AG04449 (cell line): ENCODE results near the gene CCDC170.

Experiments
- CTCF ChIA-PET: fragments of 350-600 bp; formaldehyde crosslinking; extraction: SDS; loops from one replicate; lab custom pipeline; 2021; ENCODE audit warnings: antibody characterized with exemption; lab: Yijun Ruan, JAX
- POLR2A ChIA-PET: fragments of 400-600, 350-600 bp; formaldehyde crosslinking; extraction: SDS; loops from one replicate; lab custom pipeline; 2020; ENCODE audit warnings: antibody characterized with exemption, inconsistent platforms; lab: Yijun Ruan, JAX
- DNase-seq: peaks from one replicate; pipeline ENCODE4 v3.0.0-alpha.2; 2010; ENCODE audit warnings: low read depth, low spot score
- H3K4me3 ChIP-seq: 2 replicates; pipeline ENCODE4 v1.5.1; 2011; ENCODE audit warnings: low read depth, mild to moderate bottlenecking, control low read depth, low read length
- CTCF ChIP-seq: IDR thresholded peaks from one replicate; pipeline ENCODE4 v1.5.1; 2011; ENCODE audit warnings: mild to moderate bottlenecking, moderate library complexity, low read length, control low read depth, inconsistent platforms; ENCODE audit not compliant: insufficient read depth; ENCODE audit errors: missing control alignments

The CCDC170 gene

GRCh38 chr6:151585741-151586140 is 91.9 kb downstream of the CCDC170 start:
- TF ChIP-seq CTCF, result no peak
- ChIA-PET POLR2A (no interaction called here), CTCF (no interaction called here)
- no peak for DNase-seq
- H3K4me3 ChIP-seq, result no peak overlapping the region

GRCh38 chr6:151589667-151590066 is 95.8 kb downstream of the CCDC170 start:
- ChIA-PET POLR2A (no interaction called here), CTCF (no interaction called here)
- H3K4me3 ChIP-seq, result no peak overlapping the region
- TF ChIP-seq CTCF, result no peak
- no peak for DNase-seq

GRCh38 chr6:151590742-151591141 is 96.9 kb downstream of the CCDC170 start:
- ChIA-PET CTCF (no interaction called here), POLR2A (no interaction called here)
- no peak overlapping the region for H3K4me3 ChIP-seq
- no peak for DNase-seq
- no peak for TF ChIP-seq CTCF

- TF ChIP-seq CTCF, result no peak
- DNase-seq, result no peak
- ChIA-PET POLR2A (no interaction called here), CTCF (no interaction called here)
- no peak overlapping the region for H3K4me3 ChIP-seq
Measured at GRCh38 chr6:151592449-151593159, 98.8 kb downstream of the CCDC170 start.

- TF ChIP-seq CTCF, result no peak
- CTCF ChIA-PET, result no interaction called here
- POLR2A ChIA-PET, result no interaction called here
Measured at GRCh38 chr6:151609146-151609902, 115.5 kb downstream of the CCDC170 start.

GRCh38 chr6:151610326-151610725 is 116.5 kb downstream of the CCDC170 start:
- no peak for DNase-seq
- TF ChIP-seq CTCF, result no peak
- POLR2A ChIA-PET, result no interaction called here
- CTCF ChIA-PET, result no interaction called here
- no peak overlapping the region for H3K4me3 ChIP-seq

More at GRCh38 chr6:151609146-151609902, 115.5 kb downstream of the CCDC170 start:
- H3K4me3 ChIP-seq, result no peak overlapping the region
- no peak for DNase-seq
